OCI-LY7 (cell line): ENCODE measurements around the gene SLC25A11. TPM values are rescaled to one million over a fixed set of nuclear protein-coding genes. Genes with fewer than 3 reads are reported as not detected.
"Not testable (repeated sequence)": the region's sequence is repeated elsewhere in the genome, so short reads cannot be mapped to it uniquely, and the experiment has no call there.

Experiments
- BruUV-seq: library from RNA; stranded (reverse); fragments of 400-500 nt; replicated peaks from 2 replicates; lab custom pipeline; 2021; lab: Mats Ljungman, UMichigan
- CTCF ChIA-PET: fragments of 300-600 bp; sonication (Branson Sonifier 250); formaldehyde crosslinking; loops from one replicate; lab custom pipeline; 2022; ENCODE audit warnings: antibody characterized with exemption; ENCODE audit not compliant: unreplicated experiment; lab: Charles Lee
- POLR2A ChIA-PET: fragments of 300-600 bp; sonication (Branson Sonifier 250); formaldehyde crosslinking; loops from one replicate; lab custom pipeline; 2022; ENCODE audit warnings: antibody characterized with exemption; lab: Charles Lee
- DNase-seq: peaks from one replicate; pipeline ENCODE4 v3.0.0-alpha.2; 2015; ENCODE audit warnings: low spot score
- H2AFZ ChIP-seq: fragments of 200-600 bp; sonication (generic), shearing (Covaris generic); 2 replicates; pipeline ENCODE4 v1.6.1; 2014; ENCODE audit warnings: mild to moderate bottlenecking, antibody characterized with exemption, low read length, moderate library complexity
- H3K27ac ChIP-seq: fragments of 200-600 bp; sonication (generic); 2 replicates; pipeline ENCODE4 v1.5.1; 2014; ENCODE audit warnings: mixed run types, low read depth, mild to moderate bottlenecking, moderate library complexity, low read length, inconsistent platforms; ENCODE audit not compliant: poor library complexity, severe bottlenecking
- H3K36me3 ChIP-seq: fragments of 200-600 bp; sonication (generic); 2 replicates; pipeline ENCODE4 v1.6.1; 2014; ENCODE audit warnings: mild to moderate bottlenecking, antibody characterized with exemption, low read length, moderate library complexity, mixed read lengths; ENCODE audit not compliant: insufficient read depth
- H3K4me1 ChIP-seq: fragments of 200-600 bp; sonication (generic); 2 replicates; pipeline ENCODE4 v1.5.1; 2014; ENCODE audit warnings: mild to moderate bottlenecking, low read length; ENCODE audit not compliant: insufficient read depth, poor library complexity, severe bottlenecking
- H3K4me2 ChIP-seq: fragments of 200-600 bp; sonication (generic); 2 replicates; pipeline ENCODE4 v1.6.1; 2014; ENCODE audit warnings: mild to moderate bottlenecking, low read length
- H3K4me3 ChIP-seq: fragments of 200-600 bp; sonication (generic); 2 replicates; pipeline ENCODE4 v1.5.1; 2014; ENCODE audit warnings: mild to moderate bottlenecking, low read depth, low read length; ENCODE audit not compliant: poor library complexity, severe bottlenecking
- H3K79me2 ChIP-seq: fragments of 200-600 bp; sonication (generic); 2 replicates; pipeline ENCODE4 v1.6.1; 2016; ENCODE audit warnings: low read depth, mild to moderate bottlenecking, low read length, moderate library complexity, mixed read lengths; ENCODE audit not compliant: insufficient read depth
- H3K9me2 ChIP-seq: fragments of 200-600 bp; sonication (generic); 2 replicates; pipeline ENCODE4 v1.6.1; 2016; ENCODE audit warnings: mild to moderate bottlenecking, low read length, mixed read lengths; ENCODE audit not compliant: insufficient read depth
- H3K9me3 ChIP-seq: fragments of 200-600 bp; sonication (generic); 2 replicates; pipeline ENCODE4 v1.6.1; 2014; ENCODE audit warnings: mild to moderate bottlenecking, mixed run types, low read length, mixed read lengths
- H4K20me1 ChIP-seq: fragments of 200-600 bp; sonication (generic); 2 replicates; pipeline ENCODE4 v1.6.1; 2014; ENCODE audit warnings: mild to moderate bottlenecking, antibody characterized with exemption, low read length, moderate library complexity, mixed read lengths; ENCODE audit not compliant: insufficient read depth
- EZH2phosphoT487 ChIP-seq: fragments of 200-600 bp; sonication (generic); IDR thresholded peaks from 2 replicates; pipeline ENCODE4 v1.6.1; 2018; ENCODE audit warnings: low read depth, borderline replicate concordance, mild to moderate bottlenecking, mixed run types, antibody characterized with exemption, low read length, moderate library complexity, mixed read lengths
- intact Hi-C: fragments of 100-400 bp; cut with micrococcal nuclease; formaldehyde crosslinking; loops from one replicate; pipeline ENCODE4 v1.10.0; 2022; ENCODE audit not compliant: unreplicated experiment
- total RNA-seq, 2 experiments: library from RNA; depleted of rRNA in 1 of 2; stranded (reverse); fragments of >200 nt in 1 of 2; shearing (Covaris generic) in 1 of 2; gene quantifications; 2 replicates each; pipeline ENCODE4 v1.2.3, GENCODE V29; 2014 to 2022
- TF ChIP-seq, protein P1 (sequence below): fragments of 200-600 bp; sonication (generic); conservative IDR thresholded peaks from 2 replicates; pipeline ENCODE4 v1.5.1; 2014; ENCODE audit warnings: mild to moderate bottlenecking, antibody characterized with exemption, low read length, moderate library complexity, mixed read lengths

SLC25A11 gene
- total RNA-seq, 2 experiments from 2014 or later = 68.2 to 80.6 TPM

DNA sequence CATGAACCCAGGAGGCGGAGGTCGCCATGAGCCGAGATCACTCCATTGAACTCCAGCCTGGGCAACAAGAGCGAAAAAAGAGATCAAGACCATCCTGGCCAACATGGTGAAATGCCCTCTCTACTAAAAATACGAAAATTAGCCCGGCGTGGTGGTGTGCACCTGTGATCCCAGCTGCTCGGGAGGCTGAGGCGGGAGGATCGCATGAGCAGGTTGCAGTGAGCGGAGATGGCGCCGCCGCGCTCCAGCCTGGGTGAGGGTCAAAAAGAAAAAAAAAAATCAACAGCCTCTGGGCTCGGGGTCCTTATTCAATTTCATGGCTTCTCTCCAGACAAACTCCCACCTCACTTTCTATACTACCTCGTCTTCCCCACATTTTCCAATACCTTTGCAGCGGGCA lies 11.0 kb downstream of the SLC25A11 start:
- Histone ChIP-seq H3K27ac (no peak overlapping the region), H3K4me2 (no peak overlapping the region), H3K36me3 (peaks cover 14% of the 10 kb centered on the region), H3K9me2 (no peaks in the 10 kb centered on the region), H3K9me3 (no peaks in the 10 kb centered on the region), H3K79me2 (no peaks in the 10 kb centered on the region), H2AFZ (no peak overlapping the region), H3K4me3 (no peak overlapping the region), H4K20me1 (no peaks in the 10 kb centered on the region), H3K4me1 (no peaks in the 10 kb centered on the region)
- intact Hi-C loops = no loop called here
- no peak for DNase-seq
- no TSS peak for BruUV-seq
- TF ChIP-seq, protein P1, sequence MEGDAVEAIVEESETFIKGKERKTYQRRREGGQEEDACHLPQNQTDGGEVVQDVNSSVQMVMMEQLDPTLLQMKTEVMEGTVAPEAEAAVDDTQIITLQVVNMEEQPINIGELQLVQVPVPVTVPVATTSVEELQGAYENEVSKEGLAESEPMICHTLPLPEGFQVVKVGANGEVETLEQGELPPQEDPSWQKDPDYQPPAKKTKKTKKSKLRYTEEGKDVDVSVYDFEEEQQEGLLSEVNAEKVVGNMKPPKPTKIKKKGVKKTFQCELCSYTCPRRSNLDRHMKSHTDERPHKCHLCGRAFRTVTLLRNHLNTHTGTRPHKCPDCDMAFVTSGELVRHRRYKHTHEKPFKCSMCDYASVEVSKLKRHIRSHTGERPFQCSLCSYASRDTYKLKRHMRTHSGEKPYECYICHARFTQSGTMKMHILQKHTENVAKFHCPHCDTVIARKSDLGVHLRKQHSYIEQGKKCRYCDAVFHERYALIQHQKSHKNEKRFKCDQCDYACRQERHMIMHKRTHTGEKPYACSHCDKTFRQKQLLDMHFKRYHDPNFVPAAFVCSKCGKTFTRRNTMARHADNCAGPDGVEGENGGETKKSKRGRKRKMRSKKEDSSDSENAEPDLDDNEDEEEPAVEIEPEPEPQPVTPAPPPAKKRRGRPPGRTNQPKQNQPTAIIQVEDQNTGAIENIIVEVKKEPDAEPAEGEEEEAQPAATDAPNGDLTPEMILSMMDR = no peak
- no peak for TF ChIP-seq EZH2phosphoT487
- POLR2A ChIA-PET = interaction anchor here (0.7 to 1.4 kb wide), 2 partner anchors 10 to 71 kb away, joined by 3 to 5 read pairs; partner anchors contain the start of gene SLC25A11
- CTCF ChIA-PET = no interaction called here

DNA sequence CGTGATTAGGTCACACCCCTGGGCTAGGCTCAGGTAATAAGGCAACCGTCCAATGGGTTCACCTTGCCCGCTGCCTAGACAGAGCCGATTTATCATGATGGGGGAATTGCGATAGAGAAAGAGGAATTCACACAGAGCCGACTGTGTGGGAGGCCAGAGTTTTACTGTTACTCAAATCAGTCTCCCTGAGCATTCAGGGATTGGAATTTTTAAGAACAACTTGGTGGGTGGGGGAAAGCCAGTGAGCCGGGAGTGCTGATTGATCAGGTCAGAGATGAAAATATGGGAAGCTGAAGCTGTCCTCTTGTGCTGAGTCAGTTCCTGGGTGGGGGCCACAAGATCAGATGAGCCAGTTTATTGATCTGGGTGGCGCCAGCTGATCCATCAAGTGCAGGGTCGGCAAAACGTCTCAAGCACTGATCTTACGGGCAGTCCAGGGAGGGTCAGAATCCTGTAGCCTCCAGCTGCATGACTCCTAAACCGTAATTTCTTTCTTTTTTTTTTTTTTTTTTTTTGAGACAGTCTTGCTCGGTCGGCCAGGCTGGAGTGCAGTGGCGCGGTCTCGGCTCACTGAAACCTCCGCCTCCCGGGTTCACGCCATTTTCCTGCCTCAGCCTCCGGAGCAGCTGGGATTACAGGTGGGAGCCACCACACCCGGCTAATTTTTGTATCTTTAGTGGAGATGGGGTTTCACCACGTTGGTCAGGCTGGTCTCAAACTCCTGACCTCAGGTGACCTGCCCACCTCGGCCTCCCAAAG lies 13.1 kb downstream of the SLC25A11 start:
- BruUV-seq, H3K27ac ChIP-seq, H3K79me2 ChIP-seq, H4K20me1 ChIP-seq, intact Hi-C loops, H3K4me3 ChIP-seq, H3K9me2 ChIP-seq, H3K9me3 ChIP-seq, DNase-seq, H3K4me2 ChIP-seq, H3K4me1 ChIP-seq, CTCF ChIA-PET, H2AFZ ChIP-seq: not testable (repeated sequence)
- H3K36me3 ChIP-seq = peaks cover 14% of the 10 kb centered on the region
- POLR2A ChIA-PET = interaction anchor here (0.7 kb wide), 1 partner anchor 349 kb away, joined by 3 read pairs; no protein-coding TSS in a partner anchor

- TF ChIP-seq EZH2phosphoT487 = no peak
- TF ChIP-seq, protein P1 = no peak
- H3K79me2 ChIP-seq = no peaks in the 10 kb centered on the region
- H3K36me3 ChIP-seq = no peaks in the 10 kb centered on the region
- no TSS peak for BruUV-seq
- no peak for DNase-seq
- H3K9me3 ChIP-seq = no peaks in the 10 kb centered on the region
- intact Hi-C loops = no loop called here
- no peak overlapping the region for H3K27ac ChIP-seq
- H3K4me1 ChIP-seq = no peaks in the 10 kb centered on the region
- H3K4me2 ChIP-seq = no peak overlapping the region
- POLR2A ChIA-PET = no interaction called here
- no peak overlapping the region for H2AFZ ChIP-seq
- no peak overlapping the region for H3K4me3 ChIP-seq
- no peaks in the 10 kb centered on the region for H4K20me1 ChIP-seq
- no peaks in the 10 kb centered on the region for H3K9me2 ChIP-seq
- CTCF ChIA-PET = no interaction called here
Observed at GRCh38 chr17:4921320-4921719, 18.5 kb downstream of the SLC25A11 start.
